GM18507 (cell line): ENCODE data around the gene ZFP62.
"Not testable (repeated sequence)": the region's sequence is repeated elsewhere in the genome, so short reads cannot be mapped to it uniquely, and the experiment has no call there.

ENCODE experiments used
- DNase-seq: peaks from one replicate; pipeline ENCODE4 v3.0.0; 2011; ENCODE audit warnings: low read depth; ENCODE audit not compliant: insufficient read length; ENCODE audit errors: extremely low spot score
- FAIRE-seq: peaks from 2 replicates; lab custom pipeline; 2011; peaks lifted over from hg19 to GRCh38; lab: Jason Lieb, UNC

ZFP62 gene

DNA sequence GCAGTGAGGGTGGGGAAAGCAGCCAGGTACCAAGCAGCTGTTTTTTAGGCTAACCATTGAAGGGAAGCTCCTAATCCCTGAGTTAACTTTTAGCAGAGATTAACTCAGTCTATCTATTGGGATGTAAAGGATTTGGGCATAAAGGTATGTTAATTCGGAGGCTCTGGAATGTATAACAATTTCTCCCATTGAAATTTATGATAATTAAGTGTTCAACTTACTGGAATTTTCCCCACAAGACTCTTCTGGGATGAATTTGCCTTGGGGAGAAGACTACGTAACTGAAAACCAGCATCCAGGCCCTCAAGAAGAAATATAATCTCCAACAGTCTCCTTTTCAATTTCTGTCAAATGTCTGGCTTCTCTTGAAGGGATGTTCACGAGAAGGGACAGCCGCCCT, 23.6 kb downstream of the ZFP62 start:
- DNase-seq (no peak), FAIRE-seq (no peak)

DNA sequence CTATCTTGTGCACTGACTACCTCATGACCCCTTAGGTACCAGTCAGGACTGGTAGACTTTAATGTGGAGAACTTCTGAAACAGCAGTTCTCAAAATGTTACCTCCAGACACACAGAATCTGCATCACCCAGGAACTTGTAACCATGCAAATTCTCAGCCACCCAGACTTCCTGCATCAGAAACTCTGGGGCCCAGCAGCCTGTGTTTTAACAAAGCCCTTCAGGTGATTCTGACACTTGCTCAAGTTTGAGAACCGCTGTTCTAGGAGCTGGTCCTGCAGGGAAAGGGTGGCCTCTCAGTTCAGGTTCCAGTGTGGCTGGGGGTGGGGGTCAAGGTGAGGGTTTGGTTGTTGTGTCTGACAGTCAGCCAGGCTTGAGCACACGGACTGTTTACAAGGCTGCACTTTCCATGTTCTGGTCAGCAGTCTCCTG, 28.4 kb downstream of the ZFP62 start:
- peak; percentile 15 for DNase-seq
- peak; percentile 77 for FAIRE-seq

DNA sequence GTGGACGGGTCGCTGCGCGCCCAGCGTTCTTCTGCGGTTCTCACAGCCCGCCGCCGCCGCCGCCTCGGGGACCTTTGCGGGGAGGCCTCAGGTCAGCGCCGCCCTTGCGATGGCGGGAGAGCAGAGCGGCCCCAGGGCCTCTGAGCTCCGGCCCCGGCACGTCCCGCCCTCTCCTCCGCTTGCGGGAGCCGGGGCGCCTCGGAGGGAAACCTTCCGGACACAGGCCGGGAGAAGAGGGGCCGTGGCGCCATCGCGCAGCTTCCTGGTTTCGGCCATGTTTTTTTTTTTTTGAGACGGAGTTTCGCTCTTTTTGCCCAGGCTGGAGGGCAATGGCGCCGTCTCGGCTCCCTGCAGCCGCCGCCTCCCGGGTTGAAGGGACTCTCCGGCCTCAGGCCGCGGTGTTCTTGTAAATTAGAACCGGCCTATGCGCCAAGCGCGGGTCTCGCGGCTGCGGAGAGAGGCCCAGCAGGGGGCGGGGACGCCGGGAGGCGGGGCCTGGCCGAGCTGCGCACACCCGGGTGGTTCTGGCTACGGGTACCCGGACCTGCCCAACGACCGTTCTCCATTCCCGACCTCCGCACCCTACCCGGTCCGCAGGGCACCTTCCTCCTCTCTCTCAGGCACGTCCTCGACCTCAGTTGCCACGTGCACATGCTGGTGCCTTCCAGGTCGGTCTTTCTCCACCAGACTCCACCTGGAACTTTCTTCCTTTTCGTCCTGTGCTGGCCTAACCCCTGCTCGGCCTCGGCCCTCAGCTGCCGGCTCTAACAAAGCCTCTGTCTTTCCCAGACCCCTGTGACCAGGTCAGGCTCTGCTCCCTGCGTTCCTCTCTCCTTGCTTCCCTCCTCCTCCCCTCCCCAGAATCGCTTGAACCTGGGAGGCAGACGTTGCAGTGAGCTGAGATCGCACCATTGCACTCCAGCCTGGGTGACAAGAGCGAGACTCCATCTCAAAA, 29.7 kb downstream of the ZFP62 start:
- FAIRE-seq (peak; percentile 87), DNase-seq (peak; percentile 64)

DNA sequence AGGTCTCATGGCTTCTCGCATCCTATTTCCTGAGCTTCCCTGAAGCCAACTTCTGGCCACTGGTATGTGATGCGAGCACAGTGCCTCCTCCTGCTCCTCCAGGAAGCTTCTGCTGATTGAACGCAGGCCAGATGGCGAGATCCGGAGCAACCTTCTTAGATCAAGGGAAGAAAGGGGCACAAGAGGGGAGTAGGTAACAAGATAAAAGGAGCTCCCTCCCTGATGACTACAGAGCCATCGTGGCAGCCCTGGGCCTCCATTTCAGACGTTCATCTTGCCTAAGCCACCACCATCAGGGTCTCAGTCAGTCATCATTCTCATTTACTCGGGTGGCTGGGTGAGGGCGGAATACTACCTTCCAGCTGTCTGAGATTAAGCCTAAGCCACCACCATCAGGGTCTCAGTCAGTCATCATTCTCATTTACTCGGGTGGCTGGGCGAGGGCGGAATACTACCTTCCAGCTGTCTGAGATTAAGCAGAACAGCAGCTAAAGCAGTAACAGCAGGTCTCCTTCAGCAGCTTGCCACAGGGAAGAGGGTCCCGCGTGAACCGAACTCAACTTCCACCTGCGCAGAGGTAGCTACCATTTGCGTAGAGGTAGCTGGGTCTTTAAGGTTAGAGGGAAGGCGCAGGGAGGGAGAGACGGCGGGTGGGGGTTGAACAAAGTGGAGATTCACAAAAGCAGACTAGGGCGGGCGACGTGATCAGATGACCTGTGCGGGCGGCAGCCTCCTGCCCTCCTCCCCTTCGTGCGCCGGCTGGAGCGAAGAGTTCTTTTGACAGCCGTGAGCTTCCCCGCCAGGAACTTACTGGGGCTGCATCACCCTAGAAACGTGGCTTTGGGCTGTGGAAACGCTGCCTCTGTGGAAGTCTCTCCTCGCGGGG, 30.6 kb downstream of the ZFP62 start:
- peak; percentile 63 for FAIRE-seq

DNA sequence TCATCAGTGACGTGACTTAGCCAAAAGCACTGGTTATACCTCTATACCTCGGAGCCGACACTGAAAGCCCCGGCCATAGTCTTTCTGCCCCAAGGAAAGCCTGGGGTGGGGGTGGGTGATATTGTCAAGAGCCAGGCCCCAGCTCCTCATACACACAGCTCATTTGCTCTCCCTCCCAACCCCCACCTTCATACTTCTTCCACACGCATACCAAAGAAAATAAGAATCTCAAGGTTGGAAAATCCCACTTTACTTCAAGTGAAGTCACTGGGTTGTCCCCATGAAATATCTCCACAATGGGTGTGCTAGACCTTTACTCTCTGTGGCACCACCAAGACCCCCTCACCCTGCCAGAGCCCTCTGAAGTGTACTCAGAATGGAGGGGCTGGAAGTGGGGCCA, 31.4 kb downstream of the ZFP62 start:
- DNase-seq: no peak
- no peak for FAIRE-seq

More for the DNA sequence above, 30.6 kb downstream of the ZFP62 start:
- peak; percentile 50 for DNase-seq

DNA sequence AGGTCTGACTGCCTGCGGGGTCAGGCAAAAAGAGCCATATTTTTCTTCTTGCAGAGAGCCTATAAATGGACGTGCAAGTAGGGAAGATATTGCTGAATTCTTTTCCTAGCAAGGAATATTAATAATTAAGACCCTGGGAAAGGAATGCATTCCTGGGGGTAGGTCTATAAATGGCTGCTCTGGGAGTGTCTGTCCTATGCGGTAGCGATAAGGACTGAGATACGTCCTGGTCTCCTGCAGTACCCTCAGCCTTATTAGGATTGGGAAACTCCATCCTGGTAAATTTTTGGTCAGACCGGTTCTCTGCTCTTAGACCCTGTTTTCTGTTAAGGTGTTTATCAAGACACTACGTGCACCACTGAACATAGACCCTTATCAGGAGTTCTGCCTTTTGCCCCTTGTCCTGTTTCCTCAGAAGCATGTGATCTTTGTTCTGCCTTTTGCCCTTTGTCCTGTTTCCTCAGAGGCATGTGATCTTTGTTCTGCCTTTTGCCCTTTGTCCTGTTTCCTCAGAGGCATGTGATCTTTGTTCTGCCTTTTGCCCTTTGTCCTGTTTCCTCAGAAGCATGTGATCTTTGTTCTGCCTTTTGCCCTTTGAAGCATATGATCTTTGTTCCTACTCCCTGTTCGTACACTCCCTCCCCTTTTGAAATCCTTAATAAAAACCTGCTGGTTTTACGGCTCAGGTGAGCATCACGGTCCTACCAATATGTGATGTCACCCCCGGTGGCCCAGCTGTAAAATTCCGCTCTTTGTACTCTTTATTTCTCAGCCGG, 32.1 kb downstream of the ZFP62 start:
- DNase-seq, FAIRE-seq: not testable (repeated sequence)

DNA sequence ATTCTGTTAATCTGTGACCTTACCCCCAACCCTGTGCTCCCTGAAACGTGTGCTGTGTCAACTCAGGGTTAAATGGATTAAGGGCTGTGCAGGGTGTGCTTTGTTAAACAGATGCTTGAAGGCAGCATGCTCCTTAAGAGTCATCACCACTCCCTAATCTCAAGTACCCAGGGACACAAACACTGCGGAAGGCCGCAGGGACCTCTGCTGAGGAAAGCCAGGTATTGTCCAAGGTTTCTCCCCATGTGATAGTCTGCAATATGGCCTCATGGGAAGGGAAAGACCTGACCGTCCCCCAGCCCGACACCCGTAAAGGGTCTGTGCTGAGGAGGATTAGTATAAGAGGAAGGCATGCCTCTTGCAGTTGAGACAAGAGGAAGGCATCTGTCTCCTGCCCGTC, 33.7 kb downstream of the ZFP62 start:
- FAIRE-seq, DNase-seq: not testable (repeated sequence)

DNA sequence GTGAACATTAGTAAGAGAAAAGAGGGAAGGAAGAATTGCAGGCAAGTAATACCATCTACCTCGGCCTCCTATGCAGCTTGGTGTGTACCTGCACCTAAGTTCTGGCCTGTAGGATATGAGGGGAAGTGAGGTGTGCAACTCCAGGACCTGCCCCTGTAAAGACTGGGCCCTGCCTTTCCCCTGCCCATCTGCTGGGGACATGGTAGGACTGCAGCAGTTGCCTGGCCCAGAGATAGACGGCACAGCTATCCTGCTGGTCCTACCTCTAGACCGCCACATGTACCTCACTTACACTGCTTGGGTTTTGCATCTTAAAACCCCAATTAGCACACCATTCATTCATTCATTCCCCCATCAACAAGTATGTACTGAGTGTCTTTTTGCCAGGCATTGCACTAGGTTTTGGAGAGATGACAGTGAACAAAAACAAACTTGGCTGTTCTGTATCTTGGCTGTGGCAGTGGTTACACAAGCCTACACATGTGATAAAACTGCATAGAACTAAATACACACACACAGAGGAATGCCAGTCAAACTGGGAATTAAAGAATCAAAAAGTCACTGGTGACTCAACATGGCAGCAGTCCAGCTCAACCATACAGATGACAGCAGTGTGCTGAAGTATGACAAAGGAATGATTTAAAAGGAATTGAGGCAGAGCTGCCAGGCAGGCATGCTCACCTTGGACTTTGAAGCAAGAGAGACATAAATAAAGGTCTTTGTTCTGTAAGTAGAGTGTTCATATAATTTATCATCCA, 35.1 kb downstream of the ZFP62 start:
- no peak for FAIRE-seq
- DNase-seq: no peak

DNA sequence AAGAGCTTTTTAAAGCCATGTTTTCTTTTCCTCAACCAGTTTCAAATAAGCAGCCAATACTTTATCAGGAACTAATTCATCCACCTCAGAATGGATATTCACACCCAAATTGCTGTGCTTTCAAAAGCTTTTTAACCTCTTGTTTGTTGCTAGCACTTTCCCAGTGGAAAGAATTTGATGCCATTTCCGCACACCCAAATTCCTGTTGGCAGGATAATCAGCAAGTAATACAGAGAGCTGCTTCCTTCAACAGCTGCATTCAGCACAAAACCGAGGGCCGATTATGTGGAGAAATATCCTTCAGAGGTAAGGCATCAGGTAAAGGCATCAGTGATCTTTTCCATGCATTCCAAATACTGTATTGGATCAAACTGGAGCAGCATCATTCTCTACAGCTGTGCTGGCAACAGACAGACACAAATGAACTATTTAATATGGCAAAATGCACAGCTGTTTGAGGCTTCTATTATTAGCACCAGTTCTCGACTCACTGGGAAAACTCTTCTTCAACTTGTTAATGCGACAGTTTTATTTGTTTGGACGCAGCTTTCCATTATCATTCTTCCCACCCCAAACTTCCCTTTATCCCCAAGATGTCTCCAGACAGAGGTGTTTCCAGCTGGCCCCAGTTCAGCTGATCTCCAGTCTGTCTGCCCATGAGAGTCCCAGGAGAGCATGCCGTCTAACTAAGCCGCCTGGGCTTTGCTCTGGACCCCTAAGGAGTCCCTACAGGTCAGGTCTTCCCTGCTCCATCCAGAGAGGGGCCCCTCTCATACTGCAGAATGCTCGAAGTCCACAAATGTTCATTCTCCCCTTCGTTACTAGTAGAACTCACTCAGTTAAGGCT, 36.2 kb downstream of the ZFP62 start:
- no peak for DNase-seq
- no peak for FAIRE-seq

DNA sequence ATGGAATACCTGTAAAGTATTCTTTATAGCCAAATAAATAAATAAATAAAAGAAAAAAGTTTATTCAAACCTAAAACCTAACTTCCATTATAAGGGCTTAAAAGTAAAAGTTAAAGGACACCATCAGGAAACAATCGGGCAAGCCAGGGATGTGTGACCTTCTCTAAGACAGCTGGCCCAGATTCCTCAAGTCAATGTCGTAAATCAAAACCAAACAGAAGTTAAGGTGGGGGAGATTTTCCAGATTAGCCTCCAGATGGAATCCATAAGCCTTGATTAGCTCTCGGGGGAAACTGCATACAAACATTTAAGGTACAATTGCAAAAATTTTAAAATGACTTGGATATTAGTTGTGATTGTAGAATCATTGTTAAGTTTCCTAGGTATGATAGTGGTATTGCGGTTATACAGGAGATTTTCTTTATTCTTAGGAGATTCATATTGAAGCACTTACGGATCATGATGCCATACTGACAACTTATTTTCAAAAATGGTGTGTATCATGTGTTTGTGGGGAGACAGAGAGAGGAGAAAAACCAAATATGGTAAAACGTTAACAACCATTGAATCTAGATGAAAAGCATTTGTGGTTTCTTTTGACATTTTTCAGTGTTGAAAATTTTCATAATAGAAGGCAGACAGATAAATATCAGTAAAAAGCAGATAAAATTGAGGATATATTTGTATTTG, 37.0 kb downstream of the ZFP62 start:
- no peak for FAIRE-seq

DNA sequence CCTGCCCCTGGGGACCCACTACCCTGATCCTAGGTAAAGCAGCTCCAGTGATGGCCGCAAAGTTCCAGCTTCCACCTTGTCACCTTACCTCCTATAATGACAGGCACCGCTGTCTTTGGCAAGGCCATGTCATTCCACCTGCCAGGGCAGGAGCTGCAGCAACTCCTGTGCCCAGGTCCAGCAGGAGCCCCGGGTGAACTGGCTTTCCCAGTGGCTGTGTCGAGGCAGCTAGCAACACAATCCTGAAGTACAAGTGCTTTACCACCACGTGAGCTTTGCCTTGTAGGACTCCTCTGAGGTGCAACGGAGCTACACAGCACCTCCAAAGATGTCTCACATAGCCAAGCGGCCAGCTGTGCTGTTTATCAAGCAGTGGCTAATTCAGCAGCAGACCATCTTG, 37.7 kb downstream of the ZFP62 start:
- FAIRE-seq (no peak), DNase-seq (no peak)

More for the DNA sequence above, 37.0 kb downstream of the ZFP62 start:
- DNase-seq: no peak

DNA sequence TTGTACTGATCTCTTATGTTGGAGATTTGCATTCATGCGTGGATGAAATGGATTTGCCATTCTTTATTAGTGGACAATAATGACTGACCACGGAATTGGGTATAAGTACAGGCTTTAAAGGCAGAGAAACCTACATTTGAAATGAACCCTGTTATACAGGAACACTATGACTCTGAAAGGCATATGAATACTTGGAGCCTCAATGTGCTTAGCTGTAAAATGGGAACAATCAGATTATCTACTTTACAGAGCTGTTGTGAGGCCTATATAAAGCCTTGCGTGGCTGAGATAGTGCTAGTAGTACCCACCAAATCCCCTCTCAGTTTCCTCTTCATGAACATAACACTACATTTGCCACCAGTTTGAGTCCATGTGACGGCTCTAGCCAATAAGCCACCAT, 39.5 kb downstream of the ZFP62 start:
- DNase-seq (no peak), FAIRE-seq (no peak)

DNA sequence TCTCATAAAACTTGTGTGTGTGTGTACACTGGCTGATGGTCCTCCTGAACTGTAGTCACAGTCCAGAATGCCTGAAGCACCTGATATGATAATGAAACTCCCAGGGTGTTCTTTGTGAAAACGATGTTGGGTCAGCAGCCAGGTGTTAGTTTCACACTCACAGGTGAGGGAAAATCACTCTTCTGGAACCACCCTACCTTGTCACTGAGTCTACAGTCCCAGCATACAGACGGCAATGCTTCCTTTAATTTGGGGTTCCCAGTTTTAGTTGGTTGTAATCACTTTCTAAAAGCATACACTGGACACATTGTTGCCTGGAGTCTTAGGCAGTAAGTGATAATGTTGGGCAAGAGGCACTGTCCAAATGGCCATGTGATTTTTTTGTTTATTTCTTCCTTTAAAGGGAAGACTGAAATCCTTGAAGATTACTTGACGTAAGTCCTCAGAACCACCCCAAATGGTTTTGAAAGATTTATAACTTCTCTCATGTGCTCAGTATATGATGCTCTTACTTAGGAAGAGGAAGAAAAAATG, 40.2 kb downstream of the ZFP62 start:
- FAIRE-seq: peak; percentile 92
- no peak for DNase-seq

DNA sequence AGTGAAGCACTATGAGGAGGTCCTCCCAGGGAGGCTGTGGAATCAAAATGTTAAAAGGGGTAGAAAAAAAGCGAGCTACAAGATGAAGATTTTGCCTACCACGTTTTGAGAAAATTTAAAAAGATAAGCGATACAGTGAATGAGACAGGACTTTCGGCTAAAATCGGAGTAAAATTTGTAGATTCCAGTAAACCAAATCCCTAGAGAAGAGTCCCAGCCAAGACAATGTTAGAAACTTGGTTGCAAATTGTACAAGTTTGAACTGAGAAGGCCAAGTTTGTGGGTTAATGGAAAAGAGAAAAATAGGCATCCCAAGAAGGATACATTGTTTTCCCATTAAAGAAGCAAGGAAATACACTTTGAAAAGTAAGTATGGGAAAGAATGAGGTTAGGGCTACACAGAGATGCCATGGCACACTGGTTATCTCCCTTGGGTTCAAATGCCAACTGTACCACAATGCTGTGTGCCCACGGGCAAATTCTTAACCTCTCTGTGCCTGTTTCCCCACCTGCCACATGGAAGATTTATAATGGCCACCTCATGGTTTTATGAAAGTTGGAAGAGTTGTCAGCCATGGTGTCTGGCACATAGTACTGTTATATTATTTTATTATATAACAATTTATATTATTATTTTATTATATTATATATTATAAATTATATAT, 42.3 kb downstream of the ZFP62 start:
- no peak for FAIRE-seq
- DNase-seq: no peak

DNA sequence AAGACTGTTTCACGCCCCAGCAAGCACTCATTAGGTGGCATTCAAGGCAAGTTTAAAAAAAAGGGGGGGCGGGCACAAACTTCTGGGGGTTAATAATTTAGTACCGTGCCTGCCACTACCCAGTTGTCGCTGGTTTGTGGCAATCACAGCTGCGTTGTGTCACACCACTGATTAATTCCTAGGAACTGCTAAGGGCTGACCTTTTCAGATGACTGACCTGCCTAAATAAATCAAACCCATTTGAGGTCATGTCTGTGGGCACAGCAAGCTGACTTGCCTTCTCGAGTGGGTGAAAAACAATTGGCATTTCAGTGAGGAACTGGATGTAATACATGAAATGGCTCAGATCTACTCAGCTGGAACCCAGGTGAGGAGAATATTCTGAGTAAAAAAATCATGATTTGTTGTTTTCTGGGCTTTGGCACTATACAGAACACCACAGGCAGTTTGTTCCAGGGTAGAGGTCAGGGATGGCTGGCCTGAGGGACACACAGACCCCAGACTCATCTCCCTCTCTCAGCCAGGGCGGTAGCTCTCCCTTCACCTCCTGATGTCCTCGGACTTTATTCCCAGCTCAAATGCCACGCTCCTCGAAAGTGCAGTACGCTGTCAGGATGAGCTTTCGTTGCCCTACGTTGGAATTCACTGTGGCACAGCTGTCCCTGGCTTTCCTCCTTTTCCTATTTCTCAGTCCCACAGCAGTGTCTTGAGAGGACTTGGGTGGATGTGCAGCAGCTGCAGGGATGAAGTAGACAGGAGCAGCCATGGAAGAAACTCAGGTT, 43.0 kb downstream of the ZFP62 start:
- peak; percentile 71 for FAIRE-seq
- no peak for DNase-seq
